ENCODE data around the gene FUT6. TPM values are rescaled to one million over a fixed set of nuclear protein-coding genes. Genes with fewer than 3 reads are reported as not detected.

The FUT6 gene
- total and polyA plus RNA-seq, 5 experiments from 2014 or later: not detected

DNA sequence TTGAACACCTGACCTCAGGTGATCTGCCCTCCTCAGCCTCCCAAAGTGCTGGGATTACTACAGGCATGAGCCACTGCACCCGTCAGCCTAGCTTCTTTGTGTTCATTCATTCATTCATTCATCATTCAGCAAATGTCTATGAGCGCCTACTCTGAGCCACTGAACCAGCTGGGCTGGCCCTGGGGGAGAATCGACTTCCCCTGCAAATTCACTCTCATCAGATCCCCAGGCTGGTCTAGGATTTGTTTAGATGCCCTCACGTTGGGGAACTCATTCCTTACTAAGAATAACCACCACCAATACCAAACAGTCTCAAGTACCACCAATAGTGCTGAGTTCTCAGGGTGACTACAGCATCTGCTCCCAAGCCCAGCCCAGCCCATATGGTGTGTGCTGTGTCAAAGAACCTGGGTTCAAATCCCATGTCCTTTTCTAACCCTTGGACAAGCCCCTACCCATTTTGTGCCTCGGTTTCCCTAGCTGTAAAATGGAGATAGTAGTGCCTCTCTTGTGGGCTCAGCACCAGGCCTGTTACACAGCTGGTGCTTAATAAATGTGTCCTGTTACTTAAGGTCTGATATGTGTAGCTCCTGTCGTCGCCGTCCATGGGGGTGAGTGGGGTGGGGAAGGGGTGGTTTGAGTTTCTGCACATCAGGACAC lies 17.9 kb downstream of the FUT6 start:
- H3K4me1 Mint-ChIP-seq: peaks cover 0 to 9% (median 6%) of the 10 kb centered on the region in 4 donors
- DNase-seq (no peak), ATAC-seq (no peak)
- no peaks in the 10 kb centered on the region for H3K36me3 Mint-ChIP-seq
- H3K27ac Mint-ChIP-seq: no peak overlapping the region
- H3K9me3 Mint-ChIP-seq: no peaks in the 10 kb centered on the region
- H3K4me3 Mint-ChIP-seq: no peak overlapping the region
- H3K27me3 Mint-ChIP-seq: peaks cover 0 to 16% (median 6%) of the 10 kb centered on the region in 5 donors
- POLR2A ChIA-PET: interaction anchor here (1.5 kb wide), 1 partner anchor 69 kb away, joined by 3 read pairs; no protein-coding TSS in a partner anchor

DNA sequence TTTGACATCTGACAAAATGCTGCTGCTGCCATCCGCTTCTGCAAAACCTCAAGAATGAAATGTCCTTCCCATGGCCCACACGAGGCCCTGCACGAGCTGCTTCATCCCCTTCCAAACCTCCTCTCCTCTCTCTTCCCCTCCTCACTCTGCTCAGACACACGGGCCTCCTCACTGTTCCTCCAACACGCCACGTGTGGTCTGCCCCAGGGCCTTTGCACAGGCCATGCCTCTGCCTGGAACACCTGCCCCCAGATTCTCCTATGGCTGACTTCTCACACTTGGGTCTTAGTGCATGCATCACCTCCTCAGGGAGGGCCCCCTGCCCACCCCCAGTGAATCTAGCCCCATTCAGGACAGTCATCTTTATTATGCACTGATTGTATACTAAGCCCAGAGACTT lies 18.7 kb downstream of the FUT6 start:
- DNase-seq (no peak), ATAC-seq (no peak)
- Mint-ChIP-seq H3K4me1 (peaks cover 0 to 9% (median 0%) of the 10 kb centered on the region in 4 donors), H3K27me3 (peaks cover 0 to 17% (median 7%) of the 10 kb centered on the region in 5 donors), H3K27ac (no peak overlapping the region), H3K4me3 (no peak overlapping the region), H3K9me3 (no peaks in the 10 kb centered on the region), H3K36me3 (no peaks in the 10 kb centered on the region)
- POLR2A ChIA-PET: interaction anchor here (0.5 to 0.6 kb wide), 2 partner anchors 49 to 603 kb away, joined by 4 to 5 read pairs; no protein-coding TSS in a partner anchor

DNA sequence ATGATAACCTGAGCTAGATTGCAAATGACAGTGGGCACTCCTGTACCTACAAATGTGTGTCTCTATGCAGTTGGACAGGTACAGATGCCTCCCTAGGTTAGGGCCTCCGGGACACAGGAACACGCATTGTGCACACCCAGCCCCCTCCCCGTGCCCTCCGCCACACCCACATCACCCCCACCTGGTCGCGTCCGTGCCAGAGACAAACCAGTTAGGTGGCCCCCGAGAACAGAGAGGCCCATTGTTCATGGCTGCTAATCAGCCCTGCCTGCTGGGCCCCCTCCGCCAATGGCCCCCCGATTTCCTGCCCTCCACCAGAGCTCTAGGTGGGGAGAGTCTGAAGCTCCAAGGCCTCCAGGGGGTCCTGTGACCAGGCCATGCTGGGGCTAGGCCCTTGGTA lies 20.9 kb downstream of the FUT6 start:
- Mint-ChIP-seq H3K4me3 (no peak overlapping the region), H3K36me3 (no peaks in the 10 kb centered on the region), H3K27me3 (peaks cover 0 to 17% (median 7%) of the 10 kb centered on the region in 5 donors), H3K9me3 (no peaks in the 10 kb centered on the region), H3K27ac (no peak overlapping the region), H3K4me1 (peaks cover 0 to 9% (median 0%) of the 10 kb centered on the region in 4 donors)
- DNase-seq (no peak), ATAC-seq (no peak)
- POLR2A ChIA-PET: no interaction called here

DNA sequence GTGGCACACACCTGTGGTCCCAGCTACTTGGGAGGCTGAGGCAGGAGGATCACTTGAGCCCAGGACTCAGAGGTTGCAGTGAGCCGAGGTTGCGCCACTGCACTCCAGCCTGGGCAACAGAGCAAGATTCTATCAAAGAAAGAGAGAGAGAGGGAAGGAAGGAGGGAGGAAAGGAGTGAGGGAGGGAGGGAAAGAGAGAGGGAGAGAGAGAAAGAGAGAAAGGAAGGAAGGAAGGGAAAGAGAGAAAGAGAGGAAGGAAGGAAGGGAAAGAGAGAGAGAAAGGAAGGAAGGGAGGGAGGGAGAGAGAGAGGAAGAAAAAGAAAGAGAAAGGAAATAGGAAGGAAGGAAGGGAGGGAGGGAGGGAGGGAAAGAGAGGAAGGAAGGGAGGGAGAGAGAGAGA lies 22.3 kb downstream of the FUT6 start:
- Mint-ChIP-seq H3K4me1 (peaks cover 0 to 9% (median 0%) of the 10 kb centered on the region in 4 donors), H3K4me3 (no peak overlapping the region), H3K9me3 (no peaks in the 10 kb centered on the region), H3K27ac (peak overlapping the region in 1 of 10 donors; percentile 42), H3K36me3 (no peaks in the 10 kb centered on the region), H3K27me3 (peaks cover 0 to 17% (median 7%) of the 10 kb centered on the region in 5 donors)
- POLR2A ChIA-PET: no interaction called here
- ATAC-seq (no peak), DNase-seq (no peak)

DNA sequence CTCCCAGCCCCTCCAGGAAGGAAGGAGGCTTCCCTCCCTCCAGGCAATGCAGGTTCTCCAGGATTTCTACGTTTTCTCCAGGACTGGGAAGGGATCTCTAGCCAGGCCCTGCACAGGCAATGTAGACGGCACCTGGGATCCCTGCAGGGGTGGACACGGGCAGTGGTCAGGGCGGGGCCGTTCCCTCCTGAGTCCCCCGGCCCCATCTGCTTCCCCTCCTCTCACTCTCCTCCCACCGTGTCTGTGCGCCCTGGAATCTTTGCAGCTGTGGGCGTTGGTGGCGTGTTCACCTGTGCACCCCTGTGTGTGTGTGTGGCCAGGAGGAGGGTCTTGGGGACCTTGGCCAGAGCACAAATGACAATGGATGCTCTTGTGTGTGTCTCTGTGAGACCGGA lies 24.7 kb downstream of the FUT6 start:
- POLR2A ChIA-PET: no interaction called here
- H3K4me1 Mint-ChIP-seq: peaks cover 0 to 6% (median 0%) of the 10 kb centered on the region in 4 donors
- H3K4me3 Mint-ChIP-seq: no peak overlapping the region
- ATAC-seq: no peak
- no peaks in the 10 kb centered on the region for H3K36me3 Mint-ChIP-seq
- no peaks in the 10 kb centered on the region for H3K9me3 Mint-ChIP-seq
- no peak overlapping the region for H3K27ac Mint-ChIP-seq
- peaks cover 0 to 15% (median 5%) of the 10 kb centered on the region in 5 donors for H3K27me3 Mint-ChIP-seq
- no peak for DNase-seq

DNA sequence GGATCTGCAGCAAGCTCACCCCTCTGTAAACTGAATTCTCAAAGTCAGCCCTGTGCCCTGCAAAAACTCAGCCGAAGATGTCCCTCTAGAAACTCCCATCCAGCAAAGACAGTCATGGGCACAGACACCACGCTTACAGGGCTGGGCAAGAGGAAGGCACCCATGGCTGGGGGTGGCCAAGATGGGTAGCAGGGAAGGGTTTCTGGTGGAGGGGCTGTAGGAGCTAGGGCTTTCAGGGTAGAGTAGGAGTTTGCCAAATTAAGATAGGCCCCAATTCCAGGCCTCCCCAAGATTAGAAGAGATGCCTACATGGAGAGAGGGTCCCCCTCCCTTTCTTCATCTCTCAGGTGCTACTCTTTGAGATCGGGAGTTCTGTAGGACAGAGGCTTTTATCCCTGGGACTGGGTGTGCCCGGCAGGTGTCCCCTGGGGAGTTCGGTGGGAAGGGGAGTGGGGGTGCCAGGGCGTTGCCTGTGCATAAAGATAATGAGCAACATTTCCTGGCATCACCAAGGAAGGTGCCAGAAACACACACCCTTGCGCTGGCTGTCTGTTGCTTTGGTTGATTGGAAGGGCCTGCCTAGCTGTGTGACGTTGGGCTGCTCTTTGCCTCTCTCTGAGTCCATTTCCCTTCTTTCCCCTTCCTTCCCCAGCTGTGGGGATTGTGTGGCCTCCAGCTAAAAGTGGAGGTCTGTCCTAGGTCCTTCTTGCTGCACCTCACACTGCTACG lies 25.2 kb downstream of the FUT6 start:
- ATAC-seq (no peak), DNase-seq (no peak)
- Mint-ChIP-seq H3K36me3 (no peaks in the 10 kb centered on the region), H3K27ac (peak overlapping the region in 1 of 10 donors; percentile 48), H3K27me3 (peaks cover 0 to 15% (median 5%) of the 10 kb centered on the region in 5 donors), H3K9me3 (no peaks in the 10 kb centered on the region), H3K4me1 (peaks cover 0 to 5% (median 0%) of the 10 kb centered on the region in 4 donors), H3K4me3 (no peak overlapping the region)
- POLR2A ChIA-PET: no interaction called here

DNA sequence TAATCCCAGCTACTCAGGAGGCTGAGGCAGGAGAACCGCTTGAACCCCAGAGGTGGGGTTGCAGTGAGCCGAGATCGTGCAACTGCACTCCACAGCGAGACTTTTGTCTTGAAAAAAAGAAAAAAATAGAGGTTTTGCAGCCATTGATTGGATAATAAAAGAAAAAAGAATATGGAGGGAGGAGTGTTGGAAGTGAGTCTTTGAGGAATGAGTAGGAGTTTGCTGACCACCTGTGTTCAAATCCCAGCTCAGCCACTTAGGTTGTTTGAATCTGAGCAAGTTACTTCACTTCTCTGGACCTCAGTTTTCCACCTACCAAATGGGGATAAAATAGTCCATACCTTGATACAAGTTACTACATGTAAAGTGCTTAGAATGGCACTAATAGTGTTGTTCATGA lies 28.4 kb downstream of the FUT6 start:
- no peak for DNase-seq
- Mint-ChIP-seq H3K9me3 (no peaks in the 10 kb centered on the region), H3K36me3 (no peaks in the 10 kb centered on the region), H3K4me1 (no peaks in the 10 kb centered on the region), H3K4me3 (no peak overlapping the region), H3K27ac (no peak overlapping the region), H3K27me3 (no peaks in the 10 kb centered on the region)
- ATAC-seq: no peak
- POLR2A ChIA-PET: no interaction called here

DNA sequence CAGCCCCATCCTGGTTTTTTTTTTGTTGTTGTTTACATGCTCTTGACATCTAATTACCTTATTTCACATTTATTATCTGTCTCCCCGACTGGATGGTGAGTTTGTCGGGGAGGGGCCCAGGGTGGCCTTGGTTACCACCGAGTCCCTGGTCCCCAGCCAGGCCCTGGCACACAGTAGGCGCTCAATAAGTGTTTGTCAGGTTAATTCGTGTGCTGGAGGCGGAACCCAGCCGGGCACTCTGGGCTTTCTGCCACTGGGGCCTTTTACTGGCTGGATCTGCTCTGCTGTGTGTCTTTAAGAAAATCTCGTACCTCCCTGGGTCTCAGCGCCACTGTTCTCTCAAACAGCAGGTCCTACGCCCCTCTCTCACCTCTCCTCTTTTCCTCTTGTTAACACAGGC lies 30.0 kb downstream of the FUT6 start:
- POLR2A ChIA-PET: interaction anchor here (2.8 kb wide), 1 partner anchor 18 kb away, joined by 10 read pairs; no protein-coding TSS in a partner anchor
- no peak for ATAC-seq
- H3K9me3 Mint-ChIP-seq: no peaks in the 10 kb centered on the region
- no peak overlapping the region for H3K4me3 Mint-ChIP-seq
- no peak for DNase-seq
- no peak overlapping the region for H3K27ac Mint-ChIP-seq
- peaks cover 1 to 4% (median 2%) of the 10 kb centered on the region in 4 donors for H3K4me1 Mint-ChIP-seq
- H3K27me3 Mint-ChIP-seq: no peaks in the 10 kb centered on the region
- no peaks in the 10 kb centered on the region for H3K36me3 Mint-ChIP-seq

DNA sequence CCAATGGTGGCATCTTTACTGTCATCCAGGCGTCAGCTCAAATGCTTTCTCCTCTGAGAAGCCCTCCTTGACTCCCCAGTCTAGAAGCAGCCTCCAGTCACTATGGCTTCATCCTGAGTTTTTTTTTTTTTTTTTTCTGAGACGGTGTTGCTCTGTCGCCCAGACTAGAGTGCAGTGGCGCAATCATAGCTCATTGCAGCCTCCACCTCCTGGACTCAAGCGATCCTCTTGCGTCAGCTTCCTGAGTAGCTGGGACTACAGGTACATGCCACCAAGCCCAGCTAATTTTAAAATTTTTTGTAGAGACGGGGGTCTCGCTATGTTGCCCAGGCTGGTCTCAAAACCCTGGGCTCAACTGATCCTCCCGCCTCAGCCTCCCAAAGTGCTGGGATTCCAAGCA lies 30.4 kb downstream of the FUT6 start:
- Mint-ChIP-seq H3K9me3 (no peaks in the 10 kb centered on the region), H3K27ac (no peak overlapping the region), H3K27me3 (no peaks in the 10 kb centered on the region), H3K4me1 (peaks cover 5 to 8% (median 6%) of the 10 kb centered on the region in 4 donors), H3K4me3 (no peak overlapping the region), H3K36me3 (no peaks in the 10 kb centered on the region)
- no peak for DNase-seq
- no peak for ATAC-seq
- POLR2A ChIA-PET: interaction anchor here (2.8 kb wide), 1 partner anchor 19 kb away, joined by 10 read pairs; no protein-coding TSS in a partner anchor

DNA sequence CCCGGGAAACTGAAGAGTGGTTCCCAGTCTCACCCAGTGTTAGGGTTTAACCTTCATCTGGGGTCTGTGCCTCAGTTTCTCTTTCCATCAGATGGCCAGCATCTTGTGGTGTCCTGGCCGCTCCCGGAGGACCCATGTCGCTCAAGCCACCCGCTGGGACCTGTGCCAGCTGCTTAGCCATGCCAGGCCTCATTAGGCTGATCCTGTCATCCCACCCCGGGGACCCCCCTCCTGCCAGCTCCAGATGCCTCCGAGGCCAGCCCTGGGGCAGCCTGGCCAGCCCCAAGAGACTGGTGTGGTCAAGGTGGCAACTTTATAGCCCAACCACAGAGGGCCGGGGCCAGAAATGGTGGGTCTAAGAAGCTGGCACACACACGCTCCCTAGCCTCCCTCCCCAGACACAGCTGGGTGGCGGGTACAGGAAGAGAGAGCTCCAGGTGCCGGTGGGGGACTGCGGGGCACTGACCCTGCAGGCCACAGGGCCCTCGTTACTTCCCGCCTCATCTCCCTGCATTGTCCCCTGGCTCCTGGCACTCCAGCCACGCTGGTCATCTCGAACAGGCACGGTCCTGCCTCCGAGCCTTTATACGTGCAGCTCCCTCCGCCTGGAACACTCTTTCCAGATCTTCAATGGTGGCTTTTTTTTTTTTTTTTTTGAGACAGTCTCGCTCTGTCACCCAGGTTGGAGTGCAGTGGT lies 31.2 kb downstream of the FUT6 start:
- no peaks in the 10 kb centered on the region for H3K9me3 Mint-ChIP-seq
- H3K4me1 Mint-ChIP-seq: peaks cover 8 to 14% (median 13%) of the 10 kb centered on the region in 4 donors
- POLR2A ChIA-PET: interaction anchor here (0.6 to 2.8 kb wide), 2 partner anchors 20 to 847 kb away, joined by 6 to 10 read pairs; no protein-coding TSS in a partner anchor
- peak overlapping the region in 1 of 10 donors; percentile 38 for H3K27ac Mint-ChIP-seq
- no peaks in the 10 kb centered on the region for H3K36me3 Mint-ChIP-seq
- no peak for DNase-seq
- H3K4me3 Mint-ChIP-seq: peak overlapping the region in 1 of 10 donors; percentile 45
- H3K27me3 Mint-ChIP-seq: peaks cover 0 to 1% (median 0%) of the 10 kb centered on the region in 5 donors
- ATAC-seq: no peak

DNA sequence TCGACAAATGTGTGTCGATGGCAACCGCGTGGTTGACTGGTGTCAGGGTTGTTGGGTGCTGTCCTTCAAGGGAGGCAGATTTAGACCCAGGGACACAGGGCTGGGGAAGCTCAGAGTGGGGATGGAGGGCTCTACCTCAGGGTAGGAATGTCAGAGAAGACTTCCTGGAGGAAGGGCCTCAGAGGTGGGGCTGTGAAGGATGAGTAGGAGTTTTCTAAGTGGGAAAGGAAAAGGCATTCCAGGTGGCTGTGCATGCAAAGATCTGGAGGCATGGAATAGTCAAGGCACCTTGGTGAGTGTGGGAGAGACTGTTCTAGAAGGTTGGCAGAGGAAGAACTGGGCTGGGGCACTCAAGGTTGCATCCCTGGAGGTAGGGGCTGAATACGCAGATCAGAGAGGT lies 32.6 kb downstream of the FUT6 start:
- peak overlapping the region in 6 of 10 donors; percentile 10 to 75 (median 40) for H3K27ac Mint-ChIP-seq
- H3K4me3 Mint-ChIP-seq: peak overlapping the region in 4 of 10 donors; percentile 2 to 31 (median 4)
- no peaks in the 10 kb centered on the region for H3K9me3 Mint-ChIP-seq
- peaks cover 10 to 24% (median 21%) of the 10 kb centered on the region in 4 donors for H3K4me1 Mint-ChIP-seq
- H3K36me3 Mint-ChIP-seq: no peaks in the 10 kb centered on the region
- DNase-seq (no peak), ATAC-seq (no peak)
- H3K27me3 Mint-ChIP-seq: peaks cover 0 to 4% (median under 1%) of the 10 kb centered on the region in 5 donors
- POLR2A ChIA-PET: interaction anchor here (1.0 kb wide), 1 partner anchor 21 kb away, joined by 5 read pairs; no protein-coding TSS in a partner anchor

DNA sequence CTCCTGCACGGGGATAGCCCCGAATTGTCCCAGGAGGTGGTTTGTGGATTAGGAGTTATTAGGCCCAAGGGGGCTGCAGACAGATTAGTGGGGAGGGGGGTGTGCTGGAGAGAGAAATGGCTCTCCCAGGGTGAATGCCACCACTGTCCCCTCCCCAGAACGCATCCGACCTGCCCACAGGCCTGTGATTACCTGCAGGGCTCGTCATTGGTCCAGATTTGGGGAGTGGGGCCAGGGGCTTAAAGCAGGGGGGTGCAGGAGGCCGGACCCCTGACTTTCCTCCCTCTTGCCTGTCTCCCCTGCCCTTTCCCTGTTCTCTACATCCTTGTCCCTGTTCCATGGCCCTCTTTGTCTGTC lies 33.4 kb downstream of the FUT6 start:
- H3K36me3 Mint-ChIP-seq: no peaks in the 10 kb centered on the region
- no peak for DNase-seq
- no peak for ATAC-seq
- peaks cover 11 to 27% (median 24%) of the 10 kb centered on the region in 4 donors for H3K4me1 Mint-ChIP-seq
- peak overlapping the region in 4 of 10 donors; percentile 14 to 59 (median 30) for H3K4me3 Mint-ChIP-seq
- POLR2A ChIA-PET: interaction anchor here (1.0 kb wide), 1 partner anchor 22 kb away, joined by 5 read pairs; no protein-coding TSS in a partner anchor
- H3K27me3 Mint-ChIP-seq: peaks cover 0 to 6% (median 2%) of the 10 kb centered on the region in 5 donors
- no peaks in the 10 kb centered on the region for H3K9me3 Mint-ChIP-seq
- H3K27ac Mint-ChIP-seq: peak overlapping the region in 3 of 10 donors; percentile 13 to 63 (median 38)

Data from naive thymus-derived CD8-positive, alpha-beta T cell (primary cell).